Uterus (tissue), 2 donors: Measurements from ENCODE around the gene TMEM132A.

ENCODE experiments used
- CTCF ChIP-seq, 4 experiments: fragments of 200-600 bp in 2 of 4; fragments of 450-650 bp in 2 of 4; sonication (generic) in 2 of 4; IDR thresholded peaks; one replicate each; pipeline ENCODE4 v1.5.1; 2016 to 2019; ENCODE audit warnings: antibody characterized with exemption in 4 of 4, mild to moderate bottlenecking in 2 of 4, moderate library complexity in 1 of 4
- POLR2A ChIP-seq, 2 donors: fragments of 450-650 bp; IDR thresholded peaks; one replicate each; pipeline ENCODE4 v1.6.1; 2016; ENCODE audit warnings: antibody characterized with exemption in 2 of 2, mild to moderate bottlenecking in 1 of 2, moderate library complexity in 1 of 2

- TF ChIP-seq POLR2A (IDR thresholded peaks at IDR 0.05) (no peak), CTCF (IDR thresholded peaks at IDR 0.05) (no peak)
These were observed 4.9 kb upstream of the TMEM132A start for GRCh38 chr11:60919320-60919719.
